Coronary artery (tissue), 2 donors: ENCODE results near the gene STMP1.

Source experiments
- DNase-seq: peaks from one replicate; pipeline ENCODE4 v3.0.0-alpha.2; 2017; ENCODE audit warnings: low spot score
- H3K27ac ChIP-seq, 2 donors: fragments of 200-600 bp; sonication (generic); one replicate each; pipeline ENCODE4 v1.5.1; 2016 to 2019
- H3K4me3 ChIP-seq: fragments of 200-600 bp; sonication (generic); 2 replicates; pipeline ENCODE4 v1.5.1; 2016; ENCODE audit warnings: mild to moderate bottlenecking, moderate library complexity
- TF ChIP-seq, protein P1 (sequence below): fragments of 200-600 bp; sonication (generic); IDR thresholded peaks from one replicate; pipeline ENCODE4 v1.5.1; 2019; ENCODE audit warnings: antibody characterized with exemption

Gene STMP1

GRCh38 chr7:135650831-135651573 lies 11.3 kb upstream of the STMP1 start:
- no peak for DNase-seq
- peak overlapping the region in 1 of 2 donors; percentile 7 for H3K27ac ChIP-seq
- TF ChIP-seq, protein P1, sequence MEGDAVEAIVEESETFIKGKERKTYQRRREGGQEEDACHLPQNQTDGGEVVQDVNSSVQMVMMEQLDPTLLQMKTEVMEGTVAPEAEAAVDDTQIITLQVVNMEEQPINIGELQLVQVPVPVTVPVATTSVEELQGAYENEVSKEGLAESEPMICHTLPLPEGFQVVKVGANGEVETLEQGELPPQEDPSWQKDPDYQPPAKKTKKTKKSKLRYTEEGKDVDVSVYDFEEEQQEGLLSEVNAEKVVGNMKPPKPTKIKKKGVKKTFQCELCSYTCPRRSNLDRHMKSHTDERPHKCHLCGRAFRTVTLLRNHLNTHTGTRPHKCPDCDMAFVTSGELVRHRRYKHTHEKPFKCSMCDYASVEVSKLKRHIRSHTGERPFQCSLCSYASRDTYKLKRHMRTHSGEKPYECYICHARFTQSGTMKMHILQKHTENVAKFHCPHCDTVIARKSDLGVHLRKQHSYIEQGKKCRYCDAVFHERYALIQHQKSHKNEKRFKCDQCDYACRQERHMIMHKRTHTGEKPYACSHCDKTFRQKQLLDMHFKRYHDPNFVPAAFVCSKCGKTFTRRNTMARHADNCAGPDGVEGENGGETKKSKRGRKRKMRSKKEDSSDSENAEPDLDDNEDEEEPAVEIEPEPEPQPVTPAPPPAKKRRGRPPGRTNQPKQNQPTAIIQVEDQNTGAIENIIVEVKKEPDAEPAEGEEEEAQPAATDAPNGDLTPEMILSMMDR, result no peak
- no peak overlapping the region for H3K4me3 ChIP-seq

GRCh38 chr7:135653340-135654080 lies 8.8 kb upstream of the STMP1 start:
- DNase-seq, result no peak
- no peak overlapping the region for H3K4me3 ChIP-seq
- TF ChIP-seq, protein P1, result no peak
- H3K27ac ChIP-seq, result no peak overlapping the region

DNA sequence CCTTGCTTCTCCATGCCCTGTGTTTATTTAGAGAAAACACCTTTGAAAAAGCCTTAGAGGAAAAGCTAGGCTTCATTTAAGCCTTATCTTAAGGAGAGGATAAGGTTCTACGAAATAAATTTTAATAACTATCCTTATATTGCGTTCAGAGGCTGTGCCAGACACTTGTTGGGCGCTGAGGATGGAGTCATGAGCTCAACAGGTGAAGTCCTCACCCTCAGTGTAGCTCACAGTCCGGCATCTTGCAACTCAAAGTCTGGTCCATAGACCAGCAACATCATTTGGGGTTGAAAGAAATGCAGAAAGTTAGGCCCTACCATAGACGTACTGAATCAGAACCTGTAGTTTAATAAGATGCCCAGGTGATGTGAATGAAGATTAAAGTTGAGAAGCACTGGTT lies 3.8 kb upstream of the STMP1 start:
- no peak for DNase-seq
- H3K27ac ChIP-seq, result no peak overlapping the region
- no peak overlapping the region for H3K4me3 ChIP-seq
- TF ChIP-seq, protein P1, result no peak

DNA sequence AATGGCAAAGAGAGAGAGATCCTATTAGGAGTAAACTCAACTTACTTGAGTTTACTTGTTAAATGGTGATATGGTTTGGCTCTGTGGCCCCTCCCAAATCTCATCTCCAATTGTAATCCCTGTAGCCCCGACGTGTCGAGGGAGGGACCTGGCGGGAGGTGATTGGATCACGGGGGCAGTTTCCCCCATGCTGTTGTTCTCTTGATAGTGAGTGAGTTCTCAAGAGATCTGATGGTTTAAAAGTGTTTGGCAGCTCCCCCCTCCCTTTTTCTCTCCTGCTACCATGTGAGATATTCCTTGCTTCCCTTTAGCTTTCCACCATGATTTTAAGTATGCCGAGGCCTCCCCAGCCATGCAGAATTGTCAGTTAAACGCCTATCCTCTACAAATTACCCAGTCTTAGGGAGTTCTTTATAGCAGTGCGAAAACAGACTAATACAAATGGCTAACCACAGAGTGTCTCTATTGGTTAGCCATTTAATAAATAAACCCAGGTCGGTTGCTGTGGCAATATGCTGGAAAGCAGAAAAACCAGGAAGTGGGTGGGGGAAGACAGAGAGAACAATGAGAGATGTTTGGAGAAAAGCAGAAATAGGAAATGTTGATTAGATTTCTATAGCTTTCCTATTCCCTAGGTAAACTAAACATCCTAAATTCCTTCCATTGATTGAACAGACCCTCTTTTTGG lies 3.0 kb upstream of the STMP1 start:
- Histone ChIP-seq H3K27ac (peak overlapping the region in 1 of 2 donors; percentile 13), H3K4me3 (no peak overlapping the region)
- TF ChIP-seq, protein P1, result no peak
- DNase-seq, result no peak

GRCh38 chr7:135661311-135662122 lies 797 bp upstream of the STMP1 start:
- DNase-seq, result no peak
- Histone ChIP-seq H3K4me3 (peak overlapping the region; percentile 83), H3K27ac (peak overlapping the region; percentile 93 to 96)
- TF ChIP-seq, protein P1, result no peak

DNA sequence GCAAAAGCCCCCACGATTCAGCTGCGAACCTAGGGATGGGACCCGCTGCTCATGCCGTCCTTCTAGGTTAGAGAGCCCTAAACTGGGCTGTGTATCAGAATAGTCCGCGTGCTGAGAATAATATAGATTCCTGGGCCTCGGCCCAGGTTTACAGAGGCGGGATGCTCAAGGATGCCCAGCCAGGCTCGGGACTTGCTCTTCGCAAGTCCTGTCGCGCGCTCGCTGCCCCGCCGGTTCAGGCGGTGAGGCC lies 266 bp upstream of the STMP1 start:
- TF ChIP-seq, protein P1, result no peak
- no peak for DNase-seq
- Histone ChIP-seq H3K27ac (peak overlapping the region; percentile 93 to 96), H3K4me3 (peak overlapping the region; percentile 83)
